Measurements from ENCODE around the gene SHC3.

The SHC3 gene

DNA sequence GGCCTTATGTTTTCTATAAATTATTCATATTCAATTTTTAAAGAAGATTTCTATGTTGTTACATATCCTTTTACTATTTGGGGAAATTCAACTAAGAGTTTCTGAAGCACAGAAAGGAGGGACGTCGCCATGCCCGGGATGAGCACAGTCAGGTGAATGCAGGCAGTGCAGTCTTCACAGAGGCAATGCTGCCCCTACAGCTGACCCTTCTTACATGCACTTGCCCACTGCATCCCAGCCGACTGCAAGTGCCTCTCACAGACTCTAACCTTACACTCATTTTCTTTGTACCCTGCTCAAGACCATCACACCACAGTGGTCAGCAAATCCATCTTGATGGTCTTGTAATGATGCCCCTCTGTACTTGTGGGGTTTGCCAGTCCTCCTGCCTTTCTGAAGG is 73.8 kb downstream of the SHC3 start:
- DNase-seq = no peak

DNA sequence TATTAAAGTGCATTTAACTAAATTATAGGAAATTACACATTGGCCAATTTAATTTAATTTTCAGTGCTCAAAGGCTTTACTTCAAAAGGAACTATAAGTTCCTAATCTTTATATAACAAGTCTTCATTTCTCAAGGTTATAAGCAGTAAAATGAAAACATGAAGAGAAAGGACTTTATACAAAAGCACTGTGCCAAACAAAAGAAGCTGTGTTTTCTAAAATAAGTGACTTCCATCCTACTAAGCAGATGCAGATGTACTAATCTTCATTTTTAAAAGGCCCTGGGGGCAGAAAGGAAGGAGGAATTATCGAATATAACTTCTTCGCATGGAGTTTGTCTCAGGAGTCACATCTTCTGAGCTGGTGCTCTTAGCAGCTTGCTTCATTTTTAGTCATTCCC is 81.4 kb downstream of the SHC3 start:
- no peak for DNase-seq

DNA sequence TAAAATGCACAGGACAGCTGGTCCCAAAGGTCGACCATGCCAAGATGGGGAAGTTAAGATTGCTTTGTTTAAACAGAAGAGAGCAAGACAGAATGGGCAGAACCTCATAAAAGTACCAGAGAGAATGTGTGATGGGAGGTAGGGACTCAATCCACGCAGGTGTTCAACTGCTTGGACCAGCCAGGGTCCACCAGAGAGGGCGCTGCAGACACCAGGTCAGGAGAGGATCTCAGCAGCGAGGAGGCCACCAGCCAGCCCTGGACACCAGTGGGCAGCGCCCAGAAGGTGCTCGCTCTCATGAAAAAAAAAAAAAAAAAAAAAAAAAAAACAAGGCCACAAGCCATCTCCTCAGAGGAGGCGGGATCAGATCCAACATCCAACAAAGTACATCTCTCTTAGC is 81.8 kb downstream of the SHC3 start:
- DNase-seq = no peak

DNA sequence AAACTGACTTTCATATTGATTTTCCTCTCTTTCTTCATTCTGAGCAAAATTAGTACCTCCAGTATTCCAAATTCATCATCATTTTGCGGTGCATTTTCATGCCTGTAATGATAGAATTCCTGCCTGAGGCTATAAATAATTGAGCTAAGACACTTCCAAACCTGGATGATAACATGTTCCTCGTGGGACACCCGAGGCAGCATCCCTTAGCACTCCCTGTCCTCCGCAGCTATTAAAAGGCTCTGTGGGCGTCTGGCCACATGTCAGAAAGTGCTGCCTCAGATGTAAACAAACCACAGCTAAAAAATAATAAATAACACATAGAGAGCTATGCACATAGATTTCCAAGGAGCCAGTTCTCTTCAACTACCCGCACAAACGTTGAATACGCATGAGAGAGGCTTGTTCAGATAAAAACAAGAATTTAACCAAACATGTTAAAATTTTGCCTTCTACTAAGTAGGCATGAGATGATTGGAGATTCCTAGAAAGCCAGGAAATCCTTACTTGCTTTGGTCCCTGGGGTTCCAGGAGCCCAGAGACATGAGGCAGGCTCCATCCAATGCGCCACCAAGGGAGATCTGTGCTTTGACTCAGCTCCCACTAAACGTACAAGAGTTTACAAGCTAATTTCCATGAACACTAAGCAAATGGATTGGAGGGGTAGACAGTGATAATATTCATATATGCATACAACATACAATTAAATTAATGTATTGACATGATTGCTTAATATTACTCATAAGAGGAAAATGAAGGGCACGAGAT is 82.7 kb downstream of the SHC3 start:
- no peak for DNase-seq

DNA sequence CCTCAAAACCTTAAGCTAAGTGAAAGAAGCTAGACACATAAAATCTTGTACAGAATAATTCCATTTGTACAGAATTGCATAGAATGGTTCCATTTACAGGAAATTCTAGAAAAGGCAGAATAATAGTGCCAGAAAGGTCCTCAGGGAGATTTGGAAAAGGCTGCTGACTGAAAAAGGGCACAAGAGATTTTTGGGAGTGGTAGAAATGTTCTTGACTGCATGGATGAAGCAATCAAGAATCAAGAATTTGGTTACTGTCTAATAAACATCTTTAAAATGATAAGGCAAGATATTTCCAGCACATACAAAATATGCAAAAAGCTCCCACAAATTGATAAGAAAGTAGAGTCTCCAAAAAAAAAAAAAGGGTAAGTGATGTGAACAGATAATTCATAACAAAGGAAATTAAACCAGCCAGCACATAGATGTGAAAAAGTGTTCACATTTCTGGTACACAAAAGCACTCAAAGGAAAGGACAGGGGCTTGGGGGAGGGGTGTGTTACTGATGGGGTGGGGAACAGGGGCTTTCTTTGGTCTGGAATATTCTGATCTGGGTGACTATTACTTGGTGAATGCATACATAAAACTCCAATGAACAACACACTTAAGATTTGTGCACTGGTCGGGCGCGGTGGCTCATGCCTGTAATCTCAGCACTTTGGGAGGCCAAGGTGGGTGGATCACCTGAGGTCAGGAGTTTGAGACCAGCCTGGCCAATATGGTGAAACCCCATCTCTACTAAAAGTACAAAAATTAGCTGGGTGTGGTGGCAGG is 85.2 kb downstream of the SHC3 start:
- no peak for DNase-seq

DNA sequence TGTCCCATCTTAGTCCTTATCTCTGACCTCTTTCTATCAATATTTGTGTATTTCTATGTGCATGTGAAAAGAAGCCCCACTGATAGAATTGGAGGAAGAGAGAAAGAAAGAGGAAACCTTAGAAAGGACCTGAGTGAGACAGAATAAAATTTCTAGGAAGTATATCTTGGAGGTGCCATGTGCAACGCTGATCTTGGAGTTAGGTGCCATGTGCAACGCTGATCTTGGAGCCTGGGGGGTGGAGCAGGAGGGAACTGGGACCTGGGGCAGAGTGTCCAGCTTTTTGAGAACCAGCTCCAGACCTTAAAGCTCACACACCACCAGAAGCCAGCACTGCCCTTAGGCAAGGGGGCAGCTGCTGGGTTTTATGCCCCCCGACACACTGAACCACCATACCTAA is 89.4 kb downstream of the SHC3 start:
- DNase-seq = no peak

DNA sequence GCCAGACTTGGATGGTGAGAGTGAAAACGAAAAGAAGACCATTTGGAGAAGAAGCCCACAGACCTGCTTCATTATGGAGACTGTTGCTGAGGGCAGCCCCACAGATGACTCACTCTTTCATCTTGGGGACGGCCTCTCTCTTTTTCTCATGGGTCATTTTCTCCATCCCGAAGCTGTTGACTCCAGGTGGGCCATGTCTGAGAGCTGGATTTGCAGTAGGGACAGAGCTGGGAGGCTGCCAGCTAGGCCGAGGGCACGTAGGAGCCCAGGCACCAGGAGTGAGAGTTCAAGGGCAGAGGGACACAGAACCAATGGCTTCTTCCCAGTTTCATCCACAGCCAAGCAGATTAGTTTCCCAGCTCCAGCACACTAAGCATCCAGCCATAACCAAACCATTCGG is 95.0 kb downstream of the SHC3 start:
- no peak for DNase-seq

DNA sequence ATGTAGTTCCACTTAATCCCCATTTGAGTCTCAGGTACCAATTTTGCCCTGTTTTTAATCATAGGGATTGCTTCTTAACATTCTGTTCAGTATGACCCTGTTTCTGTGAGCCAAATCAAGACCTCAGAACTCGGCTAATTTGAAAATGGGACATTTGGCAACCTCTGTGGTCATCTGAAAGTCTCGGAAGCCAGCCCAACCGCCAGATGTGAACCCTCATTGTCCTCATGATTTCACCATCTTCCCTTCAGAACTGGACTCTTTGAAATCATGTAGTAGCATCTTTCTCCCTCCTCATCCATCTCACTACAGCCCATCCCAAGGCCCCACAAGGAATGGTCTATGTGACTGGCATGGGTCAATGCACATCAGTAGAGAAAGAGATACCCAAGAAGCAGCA is 98.4 kb downstream of the SHC3 start:
- DNase-seq = no peak

DNA sequence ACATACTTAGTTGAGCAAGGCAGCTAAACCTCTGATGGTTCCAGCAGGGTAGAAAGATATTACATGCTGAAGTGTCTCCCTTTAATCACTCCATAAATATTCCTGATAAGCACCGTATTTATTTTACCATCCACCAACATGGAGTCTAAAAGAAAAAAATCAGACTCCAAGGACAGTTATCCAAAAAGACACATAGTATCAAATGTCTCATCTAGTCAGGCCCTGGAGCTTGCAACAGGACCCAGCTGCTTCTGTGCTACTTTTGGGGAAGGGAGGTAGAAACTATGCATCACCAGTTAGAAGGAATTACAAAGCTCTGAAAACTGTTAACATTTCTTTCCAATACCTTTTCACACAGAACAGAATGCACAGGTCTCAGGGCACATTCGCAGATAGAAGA is 99.2 kb downstream of the SHC3 start:
- no peak for DNase-seq

DNA sequence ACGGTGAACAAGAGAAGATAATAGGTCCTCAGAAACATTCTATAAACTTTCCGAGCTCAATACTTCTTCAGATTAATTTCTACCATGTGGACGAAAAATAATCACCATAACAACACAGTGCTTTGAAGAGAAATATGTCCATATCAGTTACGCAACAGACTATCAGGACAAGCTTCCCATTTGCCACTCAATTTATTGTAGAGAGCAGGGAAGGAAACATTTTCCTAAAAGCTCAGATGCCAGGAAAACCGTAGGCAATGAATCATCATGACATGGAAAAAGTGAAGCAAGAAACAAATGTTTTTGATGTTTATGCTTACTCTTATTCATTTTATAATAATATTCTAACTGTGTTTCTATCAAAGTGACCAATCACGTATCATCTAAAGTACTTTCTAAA is 99.8 kb downstream of the SHC3 start:
- DNase-seq = no peak

DNA sequence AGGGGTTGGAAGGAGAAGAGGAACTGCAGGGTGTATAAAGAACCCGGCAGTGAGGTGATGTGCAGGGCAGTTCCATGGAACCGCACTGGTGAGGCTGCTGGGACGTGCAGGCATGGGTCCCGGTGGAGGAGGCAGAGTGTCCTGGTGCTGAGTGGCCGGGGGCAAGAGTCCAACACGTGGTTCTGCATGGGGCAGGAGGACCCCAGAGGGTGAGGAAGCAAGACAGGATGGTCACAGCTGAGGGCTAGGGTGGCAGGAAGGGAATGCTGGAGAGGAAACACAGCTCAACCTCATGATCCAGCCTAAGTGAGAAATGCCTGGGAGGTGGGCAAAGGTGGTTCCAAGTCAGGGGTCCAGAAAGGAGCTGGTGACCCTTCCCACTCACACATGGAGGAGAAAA is 100.2 kb downstream of the SHC3 start:
- no peak for DNase-seq

DNA sequence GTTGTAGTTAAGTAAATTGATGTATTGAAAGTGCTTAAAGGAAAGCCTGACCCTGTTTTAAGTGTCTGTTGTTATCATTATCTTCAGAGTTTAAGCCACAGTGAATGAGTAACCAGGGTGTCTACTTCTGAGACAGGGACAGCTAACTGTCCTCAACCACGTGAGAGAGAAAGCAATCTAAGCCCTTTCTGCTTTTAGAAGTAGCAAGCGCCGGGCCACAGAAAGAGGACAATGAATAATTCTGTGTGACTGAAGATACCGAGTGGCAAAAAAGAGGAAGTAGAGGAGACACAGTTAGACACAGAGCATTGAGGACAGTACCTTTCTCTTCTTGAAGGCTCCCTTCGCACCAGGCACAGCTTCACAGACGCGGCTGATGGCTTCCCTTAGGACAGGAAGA is 101.1 kb downstream of the SHC3 start:
- no peak for DNase-seq

DNA sequence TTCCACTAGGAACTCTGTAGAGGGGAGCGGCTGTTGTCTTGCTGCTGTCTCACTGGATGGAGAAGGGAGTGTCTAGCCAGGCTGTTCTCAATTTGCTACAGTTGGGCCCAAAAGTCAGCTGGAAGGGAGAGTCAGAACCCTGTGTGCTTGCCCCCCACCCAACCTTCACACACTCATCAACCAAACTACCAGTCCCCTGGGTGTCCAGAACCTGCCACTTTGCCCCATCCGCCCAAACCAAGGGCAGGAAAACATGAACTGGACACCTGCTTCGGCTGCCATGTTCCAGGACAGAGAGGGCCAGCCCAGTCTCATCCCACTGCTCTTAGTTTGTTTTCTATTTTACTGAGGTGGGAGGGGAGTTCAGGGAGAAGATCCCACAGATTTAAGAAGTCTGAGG is 105.2 kb downstream of the SHC3 start:
- no peak for DNase-seq

DNA sequence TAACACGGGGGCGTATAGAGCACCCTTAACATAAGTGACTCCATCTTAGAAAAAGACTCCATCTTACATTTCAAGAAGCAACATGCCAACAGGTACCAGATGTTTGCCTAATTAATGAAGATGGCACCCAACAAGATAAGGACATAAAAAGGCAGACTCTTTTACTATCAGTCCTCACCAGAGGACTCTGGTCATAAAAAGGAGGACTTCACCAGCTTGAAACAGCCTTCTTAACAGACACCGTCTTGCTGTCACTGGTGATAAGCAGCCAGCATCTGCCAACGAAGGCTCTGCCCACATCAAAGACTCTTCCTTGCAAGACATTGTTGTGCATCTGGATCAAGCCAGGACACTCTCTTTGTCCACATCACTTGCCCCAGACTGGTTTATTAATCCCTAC is 107.0 kb downstream of the SHC3 start:
- no peak for DNase-seq

DNA sequence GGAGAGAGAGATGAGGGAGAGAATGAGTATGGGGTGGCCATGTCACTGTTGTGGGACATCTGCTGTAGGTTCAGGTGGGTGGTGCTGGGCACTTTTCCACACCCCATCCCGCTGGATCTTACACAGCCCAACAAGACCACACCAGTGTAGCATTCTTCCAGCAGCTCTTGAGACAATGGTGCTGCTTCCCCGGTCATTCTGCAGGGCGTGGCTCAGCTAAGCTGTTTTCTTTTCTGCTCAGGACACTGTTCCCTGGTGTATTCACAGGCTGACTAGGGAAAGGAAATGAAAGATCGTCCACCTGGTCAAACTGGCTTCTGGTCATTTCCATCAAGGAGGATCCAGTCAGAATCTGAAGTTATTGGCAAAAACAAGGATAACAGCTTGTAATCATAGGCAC is 111.8 kb downstream of the SHC3 start:
- DNase-seq = no peak

DNA sequence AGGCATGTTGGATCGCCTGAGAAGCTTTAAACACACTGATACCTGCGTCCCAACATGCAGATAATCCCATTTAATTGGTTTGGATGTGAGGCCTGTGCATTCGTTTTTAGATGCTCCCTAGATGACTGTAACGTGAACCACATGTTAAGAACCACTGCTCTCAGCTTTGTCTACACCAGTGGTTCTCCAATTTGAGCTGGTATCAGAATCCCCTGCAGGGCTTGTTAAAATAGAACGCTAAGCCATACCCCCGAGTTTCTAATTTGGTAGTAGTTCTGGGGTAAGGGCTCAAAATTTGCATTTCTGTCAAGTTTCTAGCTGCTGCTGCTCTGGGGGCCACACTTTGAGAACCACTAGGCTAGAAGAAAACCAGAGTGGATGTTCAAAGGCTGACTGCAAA is 112.7 kb downstream of the SHC3 start:
- no peak for DNase-seq

DNA sequence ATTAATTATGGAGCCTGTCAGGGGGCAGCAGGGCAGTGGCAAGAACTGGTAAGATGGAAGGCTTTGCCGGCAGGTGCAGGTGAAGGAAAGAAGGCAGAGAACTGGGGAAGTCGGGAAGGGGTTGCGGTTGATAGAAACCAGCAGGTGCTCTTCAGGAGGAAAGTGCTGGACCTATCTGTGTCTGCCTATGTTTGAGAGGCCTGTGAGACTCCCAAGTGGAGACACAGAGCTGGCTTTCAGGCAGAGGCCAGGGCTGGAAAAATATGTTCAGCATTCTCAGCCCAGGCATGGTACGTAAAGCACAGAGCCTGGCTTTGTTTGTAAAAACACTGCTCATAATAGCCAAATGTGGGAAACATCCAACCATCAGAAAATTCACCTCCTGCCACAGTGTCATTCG is 117.8 kb downstream of the SHC3 start:
- no peak for DNase-seq

DNA sequence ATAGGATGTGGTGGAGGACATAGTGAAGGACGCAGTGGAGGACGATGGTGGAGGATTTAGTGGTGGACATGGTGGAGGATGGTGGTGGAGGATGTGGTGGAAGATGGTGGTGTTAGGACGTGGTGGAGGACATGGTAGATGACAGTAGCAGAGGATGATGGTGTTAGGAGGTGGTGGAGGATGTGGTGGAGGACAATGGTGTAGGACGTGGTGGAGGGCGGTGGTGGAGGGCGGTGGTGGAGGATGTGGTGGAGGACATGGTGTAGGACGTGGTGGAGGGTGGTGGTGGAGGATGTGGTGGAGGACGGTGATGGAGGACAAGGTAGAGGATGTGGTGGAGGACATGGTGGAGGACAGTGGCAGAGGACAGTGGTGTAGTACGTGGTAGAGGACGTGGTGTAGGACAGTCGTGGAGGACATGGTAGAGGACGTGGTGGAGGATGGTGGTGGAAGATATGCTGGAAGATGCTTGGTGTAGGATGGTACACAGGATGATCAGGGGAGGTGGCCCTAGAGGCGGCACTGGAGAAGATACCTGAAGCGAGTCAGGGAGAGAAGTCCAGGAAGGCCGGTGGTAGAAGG is 118.6 kb downstream of the SHC3 start:
- DNase-seq = no peak

DNA sequence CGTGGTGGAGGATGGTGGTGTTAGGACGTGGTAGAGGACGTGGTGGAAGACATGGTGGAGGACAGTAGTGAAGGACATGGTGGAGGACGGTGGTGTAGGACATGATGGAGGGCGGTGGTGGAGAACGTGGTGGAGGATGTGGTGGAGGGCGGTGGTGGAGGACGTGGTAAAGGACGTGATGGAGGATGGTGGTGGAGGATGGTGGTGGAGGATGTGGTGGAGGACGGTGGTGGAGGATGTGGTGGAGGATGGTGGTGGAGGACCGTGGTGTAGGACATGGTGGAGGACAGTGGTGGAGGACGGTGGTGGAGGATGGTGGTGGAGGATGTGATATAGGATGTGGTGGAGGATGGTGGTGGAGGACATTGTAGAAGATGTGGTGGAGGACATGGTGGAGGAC is 119.7 kb downstream of the SHC3 start:
- no peak for DNase-seq

DNA sequence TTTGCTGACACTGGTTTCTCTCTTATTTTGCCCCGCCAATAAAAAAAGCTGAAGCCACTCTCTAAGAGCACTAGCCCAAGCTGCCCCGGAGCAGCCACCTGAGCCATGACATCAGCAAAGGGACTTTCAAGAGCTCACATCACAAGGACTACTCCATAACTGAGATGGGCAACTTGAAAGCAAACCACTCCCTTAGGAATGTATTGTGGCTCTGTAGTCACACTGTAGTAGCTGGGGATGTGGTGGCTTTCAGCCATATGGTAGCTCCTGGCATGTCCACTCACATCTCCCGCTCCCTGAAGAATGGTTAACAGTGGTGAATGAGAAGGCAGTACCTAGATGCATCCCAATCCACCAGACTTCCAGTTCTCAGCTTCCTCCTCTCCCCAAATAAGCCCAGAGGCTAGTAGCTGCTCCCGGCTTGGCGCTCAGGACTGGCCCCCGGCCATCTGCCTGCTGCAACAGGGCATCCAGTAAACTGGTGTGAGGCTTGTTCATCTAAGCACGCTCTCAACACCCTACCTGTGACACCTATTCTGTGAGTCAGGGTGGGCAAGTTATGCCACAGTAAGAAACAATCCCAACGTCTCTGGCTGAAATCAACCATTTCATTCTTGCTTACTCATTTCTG is 123.6 kb downstream of the SHC3 start:
- no peak for DNase-seq

DNA sequence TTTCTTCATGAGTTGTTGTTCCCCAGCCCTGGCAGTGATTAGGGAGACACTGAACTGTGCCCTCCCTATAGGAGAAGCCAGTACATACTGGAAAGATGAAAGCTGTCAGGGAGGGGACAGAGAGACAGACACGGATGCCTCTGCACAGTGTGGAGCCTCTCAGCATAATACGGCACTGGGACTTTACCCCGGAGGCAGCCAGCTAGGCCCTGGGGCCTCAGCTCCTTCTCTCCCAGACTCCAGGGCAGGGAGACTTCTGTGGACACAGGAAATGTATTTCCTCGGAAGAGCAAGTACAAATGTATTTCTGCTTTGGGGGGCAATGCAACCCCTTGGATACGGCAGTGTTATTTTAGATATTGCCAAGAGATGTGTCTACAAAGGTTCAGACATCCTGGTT is 125.3 kb downstream of the SHC3 start:
- DNase-seq = no peak

DNA sequence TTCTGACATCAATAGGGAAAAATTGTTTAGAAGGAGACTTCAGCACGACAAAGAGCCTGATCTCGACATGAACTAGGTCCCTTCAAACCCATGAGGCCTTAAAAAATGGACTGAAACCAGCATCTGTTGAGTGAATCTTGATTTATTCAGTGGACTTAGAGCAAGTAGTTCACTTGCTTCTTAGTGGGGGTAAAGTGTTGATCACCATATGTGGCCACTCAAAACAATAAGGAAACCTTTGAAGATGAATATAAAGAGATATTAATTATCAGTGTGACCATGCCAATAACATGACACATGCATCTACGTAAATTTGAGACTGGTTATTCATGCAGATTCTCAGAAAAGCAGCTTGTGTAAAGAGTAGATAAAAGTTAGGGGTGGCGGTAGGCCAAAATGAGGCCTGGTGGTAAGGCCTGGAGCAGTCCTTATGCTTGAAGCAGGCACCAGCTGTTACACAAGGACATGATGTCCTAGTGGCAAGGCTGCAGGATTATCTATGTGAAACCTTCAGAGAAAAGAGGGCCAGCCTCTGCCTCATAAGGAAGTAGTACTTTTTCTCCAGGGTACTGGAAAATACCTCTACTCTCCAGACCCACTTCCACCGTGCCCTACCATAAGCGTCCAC is 126.0 kb downstream of the SHC3 start:
- no peak for DNase-seq

DNA sequence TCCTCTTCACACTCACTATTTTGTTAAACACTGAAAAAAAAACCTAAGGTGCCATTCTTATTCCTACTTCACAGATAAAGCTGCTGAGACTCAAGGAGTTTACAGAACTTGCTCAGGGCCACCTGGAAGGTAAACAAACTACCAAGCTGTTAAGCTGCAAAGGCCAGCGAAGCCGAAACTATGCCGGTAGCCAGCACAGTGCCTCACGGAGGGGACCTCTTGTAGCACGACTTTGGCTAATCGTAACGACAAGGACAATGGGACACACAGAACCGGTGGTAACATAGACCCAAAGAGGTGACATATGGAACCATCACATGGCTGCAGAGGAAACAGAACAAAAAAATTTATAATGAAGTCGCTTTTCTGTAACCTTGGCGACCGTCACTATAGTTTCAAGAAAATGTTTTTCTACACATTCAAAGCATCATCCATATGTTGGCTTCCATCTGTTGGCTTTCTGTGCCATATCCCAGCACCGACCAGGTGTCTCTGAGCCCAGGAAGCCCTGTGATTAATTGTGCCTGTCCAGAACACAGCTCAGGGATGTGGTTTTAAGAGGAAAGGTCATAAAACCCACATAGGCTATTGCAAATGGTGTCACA is 127.1 kb downstream of the SHC3 start:
- DNase-seq = no peak

All from cerebellar nuclear complex (tissue), 1 donor.